ENCODE data around the gene EMILIN3.

EMILIN3 gene

DNA sequence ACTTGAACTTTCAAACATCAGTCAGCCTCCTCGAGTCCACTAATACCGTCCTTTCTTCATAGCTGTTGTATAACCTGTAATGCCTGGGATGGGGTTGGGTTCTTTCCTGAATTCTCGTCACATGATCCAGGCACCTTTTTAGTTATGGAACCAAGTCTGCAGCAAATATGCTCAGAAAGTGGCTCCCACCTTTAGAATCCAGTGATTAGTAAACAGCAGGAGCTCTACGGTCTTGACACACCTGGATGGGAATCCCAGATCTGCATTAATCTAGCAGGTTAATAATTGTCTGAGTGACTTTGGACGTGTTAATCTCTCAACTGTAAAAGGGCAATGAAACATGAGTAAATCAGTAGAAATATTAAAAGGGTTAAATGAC, 48.4 kb downstream of the EMILIN3 start:
- no peaks in the 10 kb centered on the region for H3K9me3 ChIP-seq (ENCODE audit: control insufficient read depth, insufficient read depth, low read depth, low read length)
- TF ChIP-seq, protein P1, sequence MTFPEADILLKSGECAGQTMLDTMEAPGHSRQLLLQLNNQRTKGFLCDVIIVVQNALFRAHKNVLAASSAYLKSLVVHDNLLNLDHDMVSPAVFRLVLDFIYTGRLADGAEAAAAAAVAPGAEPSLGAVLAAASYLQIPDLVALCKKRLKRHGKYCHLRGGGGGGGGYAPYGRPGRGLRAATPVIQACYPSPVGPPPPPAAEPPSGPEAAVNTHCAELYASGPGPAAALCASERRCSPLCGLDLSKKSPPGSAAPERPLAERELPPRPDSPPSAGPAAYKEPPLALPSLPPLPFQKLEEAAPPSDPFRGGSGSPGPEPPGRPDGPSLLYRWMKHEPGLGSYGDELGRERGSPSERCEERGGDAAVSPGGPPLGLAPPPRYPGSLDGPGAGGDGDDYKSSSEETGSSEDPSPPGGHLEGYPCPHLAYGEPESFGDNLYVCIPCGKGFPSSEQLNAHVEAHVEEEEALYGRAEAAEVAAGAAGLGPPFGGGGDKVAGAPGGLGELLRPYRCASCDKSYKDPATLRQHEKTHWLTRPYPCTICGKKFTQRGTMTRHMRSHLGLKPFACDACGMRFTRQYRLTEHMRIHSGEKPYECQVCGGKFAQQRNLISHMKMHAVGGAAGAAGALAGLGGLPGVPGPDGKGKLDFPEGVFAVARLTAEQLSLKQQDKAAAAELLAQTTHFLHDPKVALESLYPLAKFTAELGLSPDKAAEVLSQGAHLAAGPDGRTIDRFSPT (tag by site-specific recombination; IDR thresholded peaks at IDR 0.05) = no peak
- no peak for TF ChIP-seq ZNF747 (tag by site-specific recombination; IDR thresholded peaks at IDR 0.05)
- TF ChIP-seq, protein P2, sequence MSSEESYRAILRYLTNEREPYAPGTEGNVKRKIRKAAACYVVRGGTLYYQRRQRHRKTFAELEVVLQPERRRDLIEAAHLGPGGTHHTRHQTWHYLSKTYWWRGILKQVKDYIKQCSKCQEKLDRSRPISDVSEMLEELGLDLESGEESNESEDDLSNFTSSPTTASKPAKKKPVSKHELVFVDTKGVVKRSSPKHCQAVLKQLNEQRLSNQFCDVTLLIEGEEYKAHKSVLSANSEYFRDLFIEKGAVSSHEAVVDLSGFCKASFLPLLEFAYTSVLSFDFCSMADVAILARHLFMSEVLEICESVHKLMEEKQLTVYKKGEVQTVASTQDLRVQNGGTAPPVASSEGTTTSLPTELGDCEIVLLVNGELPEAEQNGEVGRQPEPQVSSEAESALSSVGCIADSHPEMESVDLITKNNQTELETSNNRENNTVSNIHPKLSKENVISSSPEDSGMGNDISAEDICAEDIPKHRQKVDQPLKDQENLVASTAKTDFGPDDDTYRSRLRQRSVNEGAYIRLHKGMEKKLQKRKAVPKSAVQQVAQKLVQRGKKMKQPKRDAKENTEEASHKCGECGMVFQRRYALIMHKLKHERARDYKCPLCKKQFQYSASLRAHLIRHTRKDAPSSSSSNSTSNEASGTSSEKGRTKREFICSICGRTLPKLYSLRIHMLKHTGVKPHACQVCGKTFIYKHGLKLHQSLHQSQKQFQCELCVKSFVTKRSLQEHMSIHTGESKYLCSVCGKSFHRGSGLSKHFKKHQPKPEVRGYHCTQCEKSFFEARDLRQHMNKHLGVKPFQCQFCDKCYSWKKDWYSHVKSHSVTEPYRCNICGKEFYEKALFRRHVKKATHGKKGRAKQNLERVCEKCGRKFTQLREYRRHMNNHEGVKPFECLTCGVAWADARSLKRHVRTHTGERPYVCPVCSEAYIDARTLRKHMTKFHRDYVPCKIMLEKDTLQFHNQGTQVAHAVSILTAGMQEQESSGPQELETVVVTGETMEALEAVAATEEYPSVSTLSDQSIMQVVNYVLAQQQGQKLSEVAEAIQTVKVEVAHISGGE (tag by site-specific recombination; conservative IDR thresholded peaks at IDR 0.05; ENCODE audit: low read depth) = no peak
- TF ChIP-seq ZNF596 (tag by site-specific recombination; IDR thresholded peaks at IDR 0.05) = no peak
- TF ChIP-seq, protein P3, sequence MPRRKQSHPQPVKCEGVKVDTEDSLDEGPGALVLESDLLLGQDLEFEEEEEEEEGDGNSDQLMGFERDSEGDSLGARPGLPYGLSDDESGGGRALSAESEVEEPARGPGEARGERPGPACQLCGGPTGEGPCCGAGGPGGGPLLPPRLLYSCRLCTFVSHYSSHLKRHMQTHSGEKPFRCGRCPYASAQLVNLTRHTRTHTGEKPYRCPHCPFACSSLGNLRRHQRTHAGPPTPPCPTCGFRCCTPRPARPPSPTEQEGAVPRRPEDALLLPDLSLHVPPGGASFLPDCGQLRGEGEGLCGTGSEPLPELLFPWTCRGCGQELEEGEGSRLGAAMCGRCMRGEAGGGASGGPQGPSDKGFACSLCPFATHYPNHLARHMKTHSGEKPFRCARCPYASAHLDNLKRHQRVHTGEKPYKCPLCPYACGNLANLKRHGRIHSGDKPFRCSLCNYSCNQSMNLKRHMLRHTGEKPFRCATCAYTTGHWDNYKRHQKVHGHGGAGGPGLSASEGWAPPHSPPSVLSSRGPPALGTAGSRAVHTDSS (tag by site-specific recombination; IDR thresholded peaks at IDR 0.05) = no peak
- TF ChIP-seq ZNF548 (tag by site-specific recombination; IDR thresholded peaks at IDR 0.05) = no peak
- TF ChIP-seq ZNF350 (tag by site-specific recombination; IDR thresholded peaks at IDR 0.05) = no peak
- TF ChIP-seq, protein P4, sequence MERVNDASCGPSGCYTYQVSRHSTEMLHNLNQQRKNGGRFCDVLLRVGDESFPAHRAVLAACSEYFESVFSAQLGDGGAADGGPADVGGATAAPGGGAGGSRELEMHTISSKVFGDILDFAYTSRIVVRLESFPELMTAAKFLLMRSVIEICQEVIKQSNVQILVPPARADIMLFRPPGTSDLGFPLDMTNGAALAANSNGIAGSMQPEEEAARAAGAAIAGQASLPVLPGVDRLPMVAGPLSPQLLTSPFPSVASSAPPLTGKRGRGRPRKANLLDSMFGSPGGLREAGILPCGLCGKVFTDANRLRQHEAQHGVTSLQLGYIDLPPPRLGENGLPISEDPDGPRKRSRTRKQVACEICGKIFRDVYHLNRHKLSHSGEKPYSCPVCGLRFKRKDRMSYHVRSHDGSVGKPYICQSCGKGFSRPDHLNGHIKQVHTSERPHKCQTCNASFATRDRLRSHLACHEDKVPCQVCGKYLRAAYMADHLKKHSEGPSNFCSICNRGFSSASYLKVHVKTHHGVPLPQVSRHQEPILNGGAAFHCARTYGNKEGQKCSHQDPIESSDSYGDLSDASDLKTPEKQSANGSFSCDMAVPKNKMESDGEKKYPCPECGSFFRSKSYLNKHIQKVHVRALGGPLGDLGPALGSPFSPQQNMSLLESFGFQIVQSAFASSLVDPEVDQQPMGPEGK (tag by site-specific recombination; IDR thresholded peaks at IDR 0.05) = no peak
- TF ChIP-seq ZNF777 (tag by site-specific recombination; IDR thresholded peaks at IDR 0.05; ENCODE audit: borderline replicate concordance) = no peak
- TF ChIP-seq, protein P5, sequence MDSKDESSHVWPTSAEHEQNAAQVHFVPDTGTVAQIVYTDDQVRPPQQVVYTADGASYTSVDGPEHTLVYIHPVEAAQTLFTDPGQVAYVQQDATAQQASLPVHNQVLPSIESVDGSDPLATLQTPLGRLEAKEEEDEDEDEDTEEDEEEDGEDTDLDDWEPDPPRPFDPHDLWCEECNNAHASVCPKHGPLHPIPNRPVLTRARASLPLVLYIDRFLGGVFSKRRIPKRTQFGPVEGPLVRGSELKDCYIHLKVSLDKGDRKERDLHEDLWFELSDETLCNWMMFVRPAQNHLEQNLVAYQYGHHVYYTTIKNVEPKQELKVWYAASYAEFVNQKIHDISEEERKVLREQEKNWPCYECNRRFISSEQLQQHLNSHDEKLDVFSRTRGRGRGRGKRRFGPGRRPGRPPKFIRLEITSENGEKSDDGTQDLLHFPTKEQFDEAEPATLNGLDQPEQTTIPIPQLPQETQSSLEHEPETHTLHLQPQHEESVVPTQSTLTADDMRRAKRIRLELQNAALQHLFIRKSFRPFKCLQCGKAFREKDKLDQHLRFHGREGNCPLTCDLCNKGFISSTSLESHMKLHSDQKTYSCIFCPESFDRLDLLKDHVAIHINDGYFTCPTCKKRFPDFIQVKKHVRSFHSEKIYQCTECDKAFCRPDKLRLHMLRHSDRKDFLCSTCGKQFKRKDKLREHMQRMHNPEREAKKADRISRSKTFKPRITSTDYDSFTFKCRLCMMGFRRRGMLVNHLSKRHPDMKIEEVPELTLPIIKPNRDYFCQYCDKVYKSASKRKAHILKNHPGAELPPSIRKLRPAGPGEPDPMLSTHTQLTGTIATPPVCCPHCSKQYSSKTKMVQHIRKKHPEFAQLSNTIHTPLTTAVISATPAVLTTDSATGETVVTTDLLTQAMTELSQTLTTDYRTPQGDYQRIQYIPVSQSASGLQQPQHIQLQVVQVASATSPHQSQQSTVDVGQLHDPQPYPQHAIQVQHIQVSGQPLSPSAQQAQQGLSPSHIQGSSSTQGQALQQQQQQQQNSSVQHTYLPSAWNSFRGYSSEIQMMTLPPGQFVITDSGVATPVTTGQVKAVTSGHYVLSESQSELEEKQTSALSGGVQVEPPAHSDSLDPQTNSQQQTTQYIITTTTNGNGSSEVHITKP (tag by site-specific recombination; IDR thresholded peaks at IDR 0.05) = no peak
- no peak for TF ChIP-seq ZNF202 (tag by site-specific recombination; IDR thresholded peaks at IDR 0.05; ENCODE audit: borderline replicate concordance)
- no peak for TF ChIP-seq ZNF239 (tag by site-specific recombination; IDR thresholded peaks at IDR 0.05)
- TF ChIP-seq ZNF629 (tag by site-specific recombination; IDR thresholded peaks at IDR 0.05) = no peak
- TF ChIP-seq, protein P6, sequence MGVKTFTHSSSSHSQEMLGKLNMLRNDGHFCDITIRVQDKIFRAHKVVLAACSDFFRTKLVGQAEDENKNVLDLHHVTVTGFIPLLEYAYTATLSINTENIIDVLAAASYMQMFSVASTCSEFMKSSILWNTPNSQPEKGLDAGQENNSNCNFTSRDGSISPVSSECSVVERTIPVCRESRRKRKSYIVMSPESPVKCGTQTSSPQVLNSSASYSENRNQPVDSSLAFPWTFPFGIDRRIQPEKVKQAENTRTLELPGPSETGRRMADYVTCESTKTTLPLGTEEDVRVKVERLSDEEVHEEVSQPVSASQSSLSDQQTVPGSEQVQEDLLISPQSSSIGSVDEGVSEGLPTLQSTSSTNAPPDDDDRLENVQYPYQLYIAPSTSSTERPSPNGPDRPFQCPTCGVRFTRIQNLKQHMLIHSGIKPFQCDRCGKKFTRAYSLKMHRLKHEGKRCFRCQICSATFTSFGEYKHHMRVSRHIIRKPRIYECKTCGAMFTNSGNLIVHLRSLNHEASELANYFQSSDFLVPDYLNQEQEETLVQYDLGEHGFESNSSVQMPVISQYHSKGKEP (tag by site-specific recombination; IDR thresholded peaks at IDR 0.05) = no peak
- no peak overlapping the region for H3K4me3 ChIP-seq (ENCODE audit: low read depth, low read length)
- CTCF ChIA-PET = no interaction called here
- POLR2A ChIA-PET = no interaction called here
- H3K36me3 ChIP-seq (ENCODE audit: control insufficient read depth in 2 of 2, insufficient read depth in 1 of 2, low read length in 2 of 2) = no peaks in the 10 kb centered on the region
- peaks cover 8% of the 10 kb centered on the region for H3K4me1 ChIP-seq (ENCODE audit: control insufficient read depth, insufficient read depth, low read length)
- H3K27ac ChIP-seq (ENCODE audit: extremely low read depth, low read depth, low read length) = no peak overlapping the region
